SK-N-MC (cell line): Measurements from ENCODE around the gene CCDC197.

Experiments
- DNase-seq: peaks from one replicate; pipeline ENCODE4 v3.0.0-alpha.2; 2011; ENCODE audit warnings: low read depth, low spot score
- H3K27ac ChIP-seq: fragments of 200-600 bp; sonication (generic); 2 replicates; pipeline ENCODE4 v1.5.1; 2016; ENCODE audit warnings: mixed run types
- H3K36me3 ChIP-seq: fragments of 200-600 bp; sonication (generic); 2 replicates; pipeline ENCODE4 v1.6.1; 2017; ENCODE audit warnings: antibody characterized with exemption, low read length, mixed read lengths; ENCODE audit not compliant: insufficient read depth
- H3K4me3 ChIP-seq: fragments of 200-600 bp; sonication (generic); 2 replicates; pipeline ENCODE4 v1.5.1; 2016
- H3K9ac ChIP-seq: fragments of 200-600 bp; sonication (generic); 2 replicates; pipeline ENCODE4 v1.8.0; 2017; ENCODE audit warnings: mixed run types, mixed read lengths; ENCODE audit not compliant: insufficient read length
- H3K9me3 ChIP-seq: fragments of 200-600 bp; sonication (generic); 2 replicates; pipeline ENCODE4 v1.6.1; 2017; ENCODE audit warnings: low read depth, mild to moderate bottlenecking, antibody characterized with exemption, low read length, moderate library complexity, mixed read lengths
- EZH2 ChIP-seq: fragments of 200-600 bp; sonication (generic); IDR thresholded peaks from one replicate; pipeline ENCODE4 v1.6.1; 2017; ENCODE audit warnings: antibody characterized with exemption
- FOXP2 ChIP-seq: optimal IDR thresholded peaks from 2 replicates; pipeline ENCODE3; 2011; ENCODE audit warnings: mild to moderate bottlenecking, moderate library complexity; ENCODE audit not compliant: insufficient read depth; ENCODE audit errors: extremely low read length, control extremely low read depth
- POLR2AphosphoS5 ChIP-seq: IDR thresholded peaks from 2 replicates; pipeline ENCODE4 v1.6.1; 2012; ENCODE audit warnings: mild to moderate bottlenecking, low read depth, low read length, borderline replicate concordance

Gene CCDC197

GRCh38 chr14:93974299-93974698 lies 22.8 kb upstream of the CCDC197 start:
- Histone ChIP-seq H3K9ac (no peak overlapping the region), H3K9me3 (no peaks in the 10 kb centered on the region), H3K27ac (no peak overlapping the region), H3K4me3 (no peak overlapping the region), H3K36me3 (no peaks in the 10 kb centered on the region)
- TF ChIP-seq FOXP2 (no peak), POLR2AphosphoS5 (no peak), EZH2 (no peak)
- no peak for DNase-seq

GRCh38 chr14:93974833-93975232 lies 22.3 kb upstream of the CCDC197 start:
- DNase-seq: no peak
- no peak overlapping the region for H3K4me3 ChIP-seq
- no peak overlapping the region for H3K9ac ChIP-seq
- H3K36me3 ChIP-seq: no peaks in the 10 kb centered on the region
- H3K9me3 ChIP-seq: no peaks in the 10 kb centered on the region
- H3K27ac ChIP-seq: no peak overlapping the region
- TF ChIP-seq FOXP2 (no peak), POLR2AphosphoS5 (no peak), EZH2 (no peak)

- DNase-seq: no peak
- H3K9ac ChIP-seq: no peak overlapping the region
- H3K36me3 ChIP-seq: no peaks in the 10 kb centered on the region
- H3K27ac ChIP-seq: no peak overlapping the region
- TF ChIP-seq FOXP2: no peak
- TF ChIP-seq EZH2: no peak
- no peak for TF ChIP-seq POLR2AphosphoS5
- H3K4me3 ChIP-seq: no peak overlapping the region
- no peaks in the 10 kb centered on the region for H3K9me3 ChIP-seq
These were observed 21.2 kb upstream of the CCDC197 start for GRCh38 chr14:93975791-93976476.

- Histone ChIP-seq H3K9ac (no peak within 1 kb of the TSS), H3K36me3 (no peaks in the 10 kb centered on the region), H3K4me3 (no peak within 1 kb of the TSS), H3K27ac (no peak within 1 kb of the TSS), H3K9me3 (no peaks in the 10 kb centered on the region)
- no peak for TF ChIP-seq EZH2
- TF ChIP-seq FOXP2: no peak
- no peak for TF ChIP-seq POLR2AphosphoS5
- no peak for DNase-seq
These were observed 20.5 kb upstream of the CCDC197 start, which contains the start of gene ASB2 for GRCh38 chr14:93976477-93977057. ASB2 (minus strand) TSS chr14:93976570; CDS start chr14:93964539, 12,031 bp downstream.

GRCh38 chr14:93977171-93977570 lies 19.9 kb upstream of the CCDC197 start:
- TF ChIP-seq EZH2 (no peak), POLR2AphosphoS5 (no peak)
- Histone ChIP-seq H3K36me3 (no peaks in the 10 kb centered on the region), H3K27ac (no peak overlapping the region), H3K9ac (no peak overlapping the region), H3K4me3 (no peak overlapping the region), H3K9me3 (no peaks in the 10 kb centered on the region)
- no peak for DNase-seq

- Histone ChIP-seq H3K27ac (no peak overlapping the region), H3K4me3 (no peak overlapping the region), H3K9ac (no peak overlapping the region), H3K9me3 (no peaks in the 10 kb centered on the region), H3K36me3 (no peaks in the 10 kb centered on the region)
- DNase-seq: no peak
- TF ChIP-seq EZH2 (no peak), FOXP2 (no peak), POLR2AphosphoS5 (no peak)
These were observed 19.1 kb upstream of the CCDC197 start for GRCh38 chr14:93977790-93978581.

- no peak for DNase-seq
- no peak for TF ChIP-seq POLR2AphosphoS5
- TF ChIP-seq FOXP2: no peak
- TF ChIP-seq EZH2: no peak
- Histone ChIP-seq H3K27ac (no peak overlapping the region), H3K9me3 (no peaks in the 10 kb centered on the region), H3K36me3 (no peaks in the 10 kb centered on the region), H3K4me3 (no peak overlapping the region), H3K9ac (no peak overlapping the region)
These were observed 18.4 kb upstream of the CCDC197 start for GRCh38 chr14:93978735-93979134.

GRCh38 chr14:93980456-93981201 lies 16.5 kb upstream of the CCDC197 start:
- Histone ChIP-seq H3K36me3 (no peaks in the 10 kb centered on the region), H3K4me3 (no peak overlapping the region), H3K27ac (no peak overlapping the region), H3K9me3 (no peaks in the 10 kb centered on the region), H3K9ac (no peak overlapping the region)
- TF ChIP-seq FOXP2 (no peak), EZH2 (no peak)
- DNase-seq: no peak
